HEK293T (cell line): ENCODE data around the gene PRR7.

Experiments used
- CTCF ChIA-PET: fragments of 350-600 bp; formaldehyde crosslinking; extraction: SDS; loops from one replicate; lab custom pipeline; 2021; ENCODE audit warnings: antibody characterized with exemption, inconsistent platforms; lab: Yijun Ruan, JAX
- POLR2A ChIA-PET: fragments of 350-600 bp; formaldehyde crosslinking; extraction: SDS; loops from one replicate; lab custom pipeline; 2020; ENCODE audit warnings: antibody characterized with exemption, inconsistent platforms; lab: Yijun Ruan, JAX
- DNase-seq: peaks from one replicate; pipeline ENCODE4 v3.0.0; 2012; ENCODE audit warnings: mixed read lengths; ENCODE audit errors: extremely low spot score
- ARNT ChIP-seq: fragments of 450-650 bp; IDR thresholded peaks from 2 replicates; pipeline ENCODE4 v1.6.1; 2017; ENCODE audit warnings: mild to moderate bottlenecking
- BHLHE40 ChIP-seq: fragments of 450-650 bp; IDR thresholded peaks from 2 replicates; pipeline ENCODE4 v1.6.1; 2016; ENCODE audit warnings: mild to moderate bottlenecking, moderate library complexity, borderline replicate concordance
- CTBP1 ChIP-seq: fragments of 450-650 bp; IDR thresholded peaks from 2 replicates; pipeline ENCODE4 v1.6.1; 2016; ENCODE audit warnings: borderline replicate concordance
- ELF4 ChIP-seq: fragments of 450-650 bp; IDR thresholded peaks from 2 replicates; pipeline ENCODE4 v1.6.1; 2017; ENCODE audit warnings: antibody characterized with exemption
- FOXA1 ChIP-seq: fragments of 450-650 bp; IDR thresholded peaks from 2 replicates; pipeline ENCODE4 v1.6.1; 2016; ENCODE audit warnings: mild to moderate bottlenecking
- FOXK2 ChIP-seq: fragments of 450-650 bp; IDR thresholded peaks from 2 replicates; pipeline ENCODE4 v1.6.1; 2016; ENCODE audit warnings: mild to moderate bottlenecking
- FOXM1 ChIP-seq: fragments of 450-650 bp; IDR thresholded peaks from 2 replicates; pipeline ENCODE4 v1.6.1; 2017; ENCODE audit warnings: mild to moderate bottlenecking, borderline replicate concordance
- HDGF ChIP-seq: fragments of 450-650 bp; IDR thresholded peaks from 2 replicates; pipeline ENCODE4 v1.6.1; 2017; ENCODE audit warnings: antibody characterized with exemption, borderline replicate concordance
- L3MBTL2 ChIP-seq: fragments of 450-650 bp; conservative IDR thresholded peaks from 2 replicates; pipeline ENCODE4 v1.6.1; 2016; ENCODE audit warnings: mild to moderate bottlenecking
- LEF1 ChIP-seq: fragments of 450-650 bp; IDR thresholded peaks from 2 replicates; pipeline ENCODE4 v1.6.1; 2017; ENCODE audit warnings: mild to moderate bottlenecking, borderline replicate concordance
- NFRKB ChIP-seq: fragments of 450-650 bp; IDR thresholded peaks from 2 replicates; pipeline ENCODE4 v1.6.1; 2016; ENCODE audit warnings: mild to moderate bottlenecking, moderate library complexity
- SP1 ChIP-seq: fragments of 450-650 bp; IDR thresholded peaks from 2 replicates; pipeline ENCODE4 v1.6.1; 2017
- SUZ12 ChIP-seq: fragments of 450-650 bp; IDR thresholded peaks from 2 replicates; pipeline ENCODE4 v1.6.1; 2016; ENCODE audit warnings: mild to moderate bottlenecking
- TARDBP ChIP-seq: fragments of 450-650 bp; IDR thresholded peaks from 2 replicates; pipeline ENCODE4 v1.6.1; 2016
- ZNF384 ChIP-seq: fragments of 450-650 bp; IDR thresholded peaks from 2 replicates; pipeline ENCODE4 v1.6.1; 2016
- TF ChIP-seq, protein P1 (sequence below): fragments of 450-650 bp; IDR thresholded peaks from 2 replicates; pipeline ENCODE4 v1.6.1; 2016

PRR7 gene

DNA sequence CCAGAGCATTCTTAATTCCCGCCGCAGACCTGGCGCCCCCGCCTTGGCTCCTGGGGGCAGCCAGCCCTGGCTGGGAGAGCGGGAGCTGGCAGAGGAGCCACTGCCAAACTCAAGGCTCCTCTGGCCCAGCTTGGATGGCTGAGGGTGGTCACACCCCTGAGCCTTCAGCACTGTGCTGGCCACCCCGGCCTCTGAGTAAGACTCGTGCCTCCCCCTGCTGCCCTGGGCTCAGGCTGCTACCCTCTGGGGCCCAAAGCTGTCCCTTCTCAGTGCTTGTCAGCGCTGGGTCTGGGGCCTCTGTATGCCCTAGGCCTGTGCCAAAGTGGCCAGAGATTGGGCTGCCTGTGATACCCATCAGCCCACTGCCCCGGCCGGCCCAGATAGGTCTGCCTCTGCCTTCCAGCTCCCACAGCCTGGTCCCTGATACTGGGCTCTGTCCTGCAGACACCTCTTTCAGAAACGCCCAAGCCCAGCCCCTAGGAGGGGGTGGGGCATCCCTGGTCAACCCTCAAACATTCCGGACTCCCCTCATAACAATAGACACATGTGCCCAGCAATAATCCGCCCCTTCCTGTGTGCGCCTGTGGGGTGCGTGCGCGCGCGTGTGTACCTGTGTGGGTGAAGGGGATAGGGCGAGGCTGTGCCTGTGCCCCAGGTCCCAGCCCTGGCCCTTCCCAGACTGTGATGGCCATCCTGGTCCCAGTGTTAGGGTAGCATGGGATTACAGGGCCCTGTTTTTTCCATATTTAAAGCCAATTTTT lies 4.4 kb upstream of the PRR7 start:
- ChIA-PET POLR2A (interaction anchor here (0.9 to 7.4 kb wide), 5 partner anchors 12 to 75 kb away, joined by 3 to 69 read pairs (median 3); partner anchors contain the start of gene GRK6), CTCF (interaction anchor here (1.2 kb wide), 1 partner anchor 53 kb away, joined by 5 read pairs; no protein-coding TSS in a partner anchor)
- no peak for DNase-seq
- no peak for TF ChIP-seq NFRKB
- TF ChIP-seq ARNT, result no peak
- TF ChIP-seq TARDBP, result no peak

DNA sequence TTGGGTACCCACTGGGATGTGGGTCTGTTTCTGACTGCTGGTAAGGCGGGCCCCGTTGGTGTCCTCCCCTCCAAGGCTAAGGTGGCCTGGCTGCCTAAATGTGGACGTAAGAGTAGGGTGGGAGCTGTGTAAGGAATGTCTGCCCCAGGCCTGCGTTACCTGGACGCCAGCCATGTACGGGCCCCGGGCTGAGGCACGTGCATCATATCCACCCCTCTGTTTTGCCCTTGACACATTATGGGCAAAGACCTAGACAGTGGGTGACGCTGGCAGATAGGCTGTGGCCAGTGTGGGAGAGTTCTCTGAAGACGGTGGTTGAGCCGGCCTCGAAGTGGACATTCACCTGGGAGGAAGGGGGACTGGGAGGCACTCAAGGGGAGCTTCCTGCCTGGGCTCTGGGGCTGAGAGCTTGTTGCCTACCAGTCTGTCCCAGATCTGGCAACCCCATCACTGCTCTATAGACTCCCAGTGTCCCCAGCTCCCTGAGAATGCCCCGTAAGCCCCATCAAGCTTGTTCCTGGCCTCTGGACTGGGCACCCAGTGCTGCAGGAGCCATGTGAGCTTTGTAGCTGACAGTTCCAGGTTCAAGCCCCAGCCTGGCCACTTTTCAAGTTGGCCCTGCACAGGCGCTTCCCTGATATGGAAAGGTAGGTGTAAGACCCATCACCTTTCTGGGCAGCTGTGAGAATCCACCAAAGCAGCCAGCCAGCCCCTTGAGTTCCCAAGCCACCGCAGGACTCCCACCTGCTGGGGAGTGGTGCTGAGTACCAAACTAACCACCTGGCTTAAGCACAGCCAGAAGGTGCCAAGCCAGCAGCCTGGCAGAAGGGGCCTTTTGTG lies 3.2 kb upstream of the PRR7 start:
- DNase-seq, result no peak
- TF ChIP-seq LEF1 (no peak), FOXM1 (no peak), TARDBP (no peak), ARNT (no peak), CTBP1 (no peak), FOXA1 (no peak), ZNF384 (no peak)
- TF ChIP-seq, protein P1, sequence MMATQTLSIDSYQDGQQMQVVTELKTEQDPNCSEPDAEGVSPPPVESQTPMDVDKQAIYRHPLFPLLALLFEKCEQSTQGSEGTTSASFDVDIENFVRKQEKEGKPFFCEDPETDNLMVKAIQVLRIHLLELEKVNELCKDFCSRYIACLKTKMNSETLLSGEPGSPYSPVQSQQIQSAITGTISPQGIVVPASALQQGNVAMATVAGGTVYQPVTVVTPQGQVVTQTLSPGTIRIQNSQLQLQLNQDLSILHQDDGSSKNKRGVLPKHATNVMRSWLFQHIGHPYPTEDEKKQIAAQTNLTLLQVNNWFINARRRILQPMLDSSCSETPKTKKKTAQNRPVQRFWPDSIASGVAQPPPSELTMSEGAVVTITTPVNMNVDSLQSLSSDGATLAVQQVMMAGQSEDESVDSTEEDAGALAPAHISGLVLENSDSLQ, result no peak
- ChIA-PET CTCF (interaction anchor here (1.9 to 2.0 kb wide), 2 partner anchors 11 to 53 kb away, joined by 6 read pairs; no protein-coding TSS in a partner anchor), POLR2A (interaction anchor here (1.0 to 7.4 kb wide), 7 partner anchors 7 to 92 kb away, joined by 3 to 69 read pairs (median 8); partner anchors contain the start of genes GRK6 and LMAN2)

DNA sequence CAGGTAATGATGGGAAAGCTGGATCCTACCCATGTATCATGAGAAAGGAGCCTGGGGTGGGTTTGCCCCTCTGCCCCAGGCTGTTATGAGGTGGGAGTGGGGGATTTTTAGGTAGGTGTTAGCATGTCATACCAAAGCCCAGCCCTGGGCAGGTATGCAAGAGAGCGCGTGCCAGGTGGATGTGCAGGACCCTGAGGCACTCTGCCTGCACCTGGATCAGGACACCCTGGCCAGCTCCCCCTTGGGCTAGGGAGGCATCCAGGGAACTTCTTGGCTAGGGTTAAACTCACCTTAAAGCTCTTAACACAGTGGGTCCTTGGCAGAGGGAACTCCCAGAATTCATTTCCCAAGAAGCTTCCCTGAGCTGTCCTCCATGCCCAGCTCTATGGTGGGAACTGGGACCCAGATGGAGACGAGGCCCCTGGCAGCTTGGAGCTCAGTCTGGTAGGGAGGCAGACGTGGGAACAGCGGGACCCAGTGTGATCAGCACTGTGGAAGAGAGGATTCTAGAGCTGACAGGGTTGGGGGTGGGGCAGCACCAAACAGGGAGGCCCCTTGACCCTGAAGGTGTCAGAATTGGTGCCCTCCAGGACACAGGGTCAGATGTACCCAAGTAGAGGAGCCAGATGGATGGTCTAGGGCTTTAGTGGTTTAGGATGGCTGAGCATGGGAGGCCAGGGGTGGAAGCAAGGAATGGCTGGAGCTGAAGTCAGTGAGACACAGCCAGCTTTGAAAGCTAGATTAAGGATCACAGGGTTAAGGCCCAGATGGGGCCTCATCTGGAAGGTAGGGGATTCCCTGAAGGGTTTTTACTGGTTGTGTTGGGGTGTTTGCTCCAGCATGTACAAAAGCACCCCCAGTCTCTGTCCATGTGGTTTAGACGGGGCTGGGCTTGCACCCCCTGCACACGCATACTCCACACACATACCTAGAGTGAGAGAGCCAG lies 2.2 kb upstream of the PRR7 start:
- CTCF ChIA-PET, result interaction anchor here (1.2 to 2.0 kb wide), 3 partner anchors 10 to 54 kb away, joined by 3 to 6 read pairs (median 6); no protein-coding TSS in a partner anchor
- POLR2A ChIA-PET, result interaction anchor here (0.8 to 7.4 kb wide), 8 partner anchors 8 to 93 kb away, joined by 3 to 69 read pairs (median 8); partner anchors contain the start of genes GRK6 and LMAN2
- no peak for TF ChIP-seq SUZ12
- TF ChIP-seq ELF4, result no peak; the same call in 1 of the 2 replicates
- TF ChIP-seq SP1, result no peak
- no peak for TF ChIP-seq ARNT
- TF ChIP-seq NFRKB, result no peak
- no peak for TF ChIP-seq HDGF
- TF ChIP-seq CTBP1, result no peak
- no peak for TF ChIP-seq FOXM1
- no peak for TF ChIP-seq ZNF384
- TF ChIP-seq, protein P1, result no peak
- TF ChIP-seq TARDBP, result no peak
- no peak for TF ChIP-seq FOXA1
- no peak for TF ChIP-seq L3MBTL2
- no peak for TF ChIP-seq BHLHE40
- TF ChIP-seq FOXK2, result no peak
- no peak for TF ChIP-seq LEF1
- no peak for DNase-seq

GRCh38 chr5:177445052-177445916 lies 1.3 kb upstream of the PRR7 start:
- TF ChIP-seq, protein P1, result no peak
- TF ChIP-seq NFRKB (no peak), SP1 (no peak), SUZ12 (no peak), L3MBTL2 (no peak), ZNF384 (no peak), FOXK2 (no peak), ELF4 (no peak), HDGF (no peak), ARNT (no peak), BHLHE40 (no peak)
- ChIA-PET CTCF (interaction anchor here (0.6 to 4.9 kb wide), 7 partner anchors 9 to 74 kb away, joined by 3 to 30 read pairs (median 6); no protein-coding TSS in a partner anchor), POLR2A (interaction anchor here (0.8 to 7.4 kb wide), 8 partner anchors 9 to 75 kb away, joined by 3 to 69 read pairs (median 6); partner anchors contain the start of gene GRK6)
- no peak for DNase-seq
